ENCODE results near the gene TMIGD2. TPM values are rescaled to one million over a fixed set of nuclear protein-coding genes. Genes with fewer than 3 reads are reported as not detected.

The TMIGD2 gene
- total RNA-seq, 1 experiment from 2014 or later, result not detected

GRCh38 chr19:4266253-4267000 is 35.8 kb downstream of the TMIGD2 start:
- no peak overlapping the region for H3K4me3 ChIP-seq (ENCODE audit: low read depth, low read length, poor library complexity, severe bottlenecking)
- H3K4me1 ChIP-seq (ENCODE audit: insufficient read depth, low read length, poor library complexity, severe bottlenecking), result no peaks in the 10 kb centered on the region
- no peaks in the 10 kb centered on the region for H3K27me3 ChIP-seq (replicated peaks; ENCODE audit: insufficient read depth, low read depth, low read length, poor library complexity)
- no TSS peak for BruUV-seq (replicated peaks)
- peaks cover 15% of the 10 kb centered on the region for H3K36me3 ChIP-seq (ENCODE audit: insufficient read depth, low read length, poor library complexity, severe bottlenecking)
- POLR2A ChIA-PET (ENCODE audit: low non-redundant PET), result no interaction called here
- no peaks in the 10 kb centered on the region for H3K9me3 ChIP-seq (ENCODE audit: low read depth, low read length, poor library complexity, severe bottlenecking)
- CTCF ChIA-PET, result interaction anchor here (0.5 to 2.5 kb wide), 9 partner anchors 16 to 370 kb away, joined by 4 to 21 read pairs (median 6); partner anchors contain the start of genes MPND, SH3GL1 and YJU2
- no peak for TF ChIP-seq EZH2 (IDR thresholded peaks at IDR 0.05; ENCODE audit: borderline replicate concordance, low read depth, low read length, poor library complexity, severe bottlenecking)
- TF ChIP-seq CTCF (conservative IDR thresholded peaks at IDR 0.05; ENCODE audit: low read depth, low read length), result no peak
- no peak for DNase-seq (ENCODE audit: low spot score)
- intact Hi-C loops (cut with micrococcal nuclease; ENCODE audit: unreplicated experiment), result loop anchor here (5.0 kb wide), 1 partner anchor 261 kb away; no protein-coding TSS in a partner anchor
- H3K27ac ChIP-seq (ENCODE audit: low read depth, low read length, poor library complexity, severe bottlenecking), result no peak overlapping the region

DNA sequence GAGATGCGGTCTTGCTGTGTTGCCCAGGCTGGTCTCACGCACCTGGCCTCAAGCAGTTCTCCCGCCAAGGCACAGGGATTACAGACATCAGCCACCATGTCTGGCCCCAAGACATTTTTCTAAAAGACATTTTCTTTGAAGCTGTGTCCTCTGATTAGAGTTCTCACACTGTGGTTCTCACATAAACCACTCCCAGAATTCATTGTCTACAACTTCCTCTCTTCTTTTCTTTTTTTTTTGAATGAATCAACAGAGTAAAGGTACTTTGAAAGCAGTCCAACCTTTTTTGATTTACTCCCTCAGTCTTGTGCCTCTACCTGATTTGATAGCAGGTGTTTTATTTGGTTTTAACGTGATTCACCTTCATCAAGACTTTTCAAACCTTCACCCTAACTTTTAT is 37.4 kb downstream of the TMIGD2 start:
- ChIA-PET CTCF (no interaction called here), POLR2A (ENCODE audit: low non-redundant PET) (no interaction called here)
- no peak for TF ChIP-seq CTCF (conservative IDR thresholded peaks at IDR 0.05; ENCODE audit: low read depth, low read length)
- TF ChIP-seq EZH2 (IDR thresholded peaks at IDR 0.05; ENCODE audit: borderline replicate concordance, low read depth, low read length, poor library complexity, severe bottlenecking), result no peak
- Histone ChIP-seq H3K4me1 (ENCODE audit: insufficient read depth, low read length, poor library complexity, severe bottlenecking) (no peaks in the 10 kb centered on the region), H3K27ac (ENCODE audit: low read depth, low read length, poor library complexity, severe bottlenecking) (no peak overlapping the region), H3K4me3 (ENCODE audit: low read depth, low read length, poor library complexity, severe bottlenecking) (no peak overlapping the region), H3K9me3 (ENCODE audit: low read depth, low read length, poor library complexity, severe bottlenecking) (no peaks in the 10 kb centered on the region), H3K36me3 (ENCODE audit: insufficient read depth, low read length, poor library complexity, severe bottlenecking) (peaks cover 15% of the 10 kb centered on the region), H3K27me3 (replicated peaks; ENCODE audit: insufficient read depth, low read depth, low read length, poor library complexity) (no peaks in the 10 kb centered on the region)
- no peak for DNase-seq (ENCODE audit: low spot score)
- no TSS peak for BruUV-seq (replicated peaks)
- intact Hi-C loops (cut with micrococcal nuclease; ENCODE audit: unreplicated experiment), result loop anchor here (5.0 kb wide), 1 partner anchor 262 kb away; no protein-coding TSS in a partner anchor

- H3K4me3 ChIP-seq (ENCODE audit: low read depth, low read length, poor library complexity, severe bottlenecking), result no peak overlapping the region
- no peaks in the 10 kb centered on the region for H3K27me3 ChIP-seq (replicated peaks; ENCODE audit: insufficient read depth, low read depth, low read length, poor library complexity)
- CTCF ChIA-PET, result no interaction called here
- H3K4me1 ChIP-seq (ENCODE audit: insufficient read depth, low read length, poor library complexity, severe bottlenecking), result no peaks in the 10 kb centered on the region
- BruUV-seq (replicated peaks), result no TSS peak
- peaks cover 6% of the 10 kb centered on the region for H3K9me3 ChIP-seq (ENCODE audit: low read depth, low read length, poor library complexity, severe bottlenecking)
- peaks cover 8% of the 10 kb centered on the region for H3K36me3 ChIP-seq (ENCODE audit: insufficient read depth, low read length, poor library complexity, severe bottlenecking)
- TF ChIP-seq EZH2 (IDR thresholded peaks at IDR 0.05; ENCODE audit: borderline replicate concordance, low read depth, low read length, poor library complexity, severe bottlenecking) (no peak), CTCF (conservative IDR thresholded peaks at IDR 0.05; ENCODE audit: low read depth, low read length) (no peak)
- intact Hi-C loops (cut with micrococcal nuclease; ENCODE audit: unreplicated experiment), result no loop called here
- no peak for DNase-seq (ENCODE audit: low spot score)
- POLR2A ChIA-PET (ENCODE audit: low non-redundant PET), result no interaction called here
- H3K27ac ChIP-seq (ENCODE audit: low read depth, low read length, poor library complexity, severe bottlenecking), result no peak overlapping the region
Measured at GRCh38 chr19:4260613-4261191, 41.5 kb downstream of the TMIGD2 start.
